ENCODE measurements around the gene CIRBP. TPM values are rescaled to one million over a fixed set of nuclear protein-coding genes. Genes with fewer than 3 reads are reported as not detected.
A peak's percentile ranks its signal among the peaks of the same experiment; 100 is the strongest.

The CIRBP gene
- total and polyA plus RNA-seq, 9 of the 15 experiments (the other 6 are each of a cell fraction or from before 2014, with no cell fraction given), result 20.5 to 327 (median 176) TPM

DNA sequence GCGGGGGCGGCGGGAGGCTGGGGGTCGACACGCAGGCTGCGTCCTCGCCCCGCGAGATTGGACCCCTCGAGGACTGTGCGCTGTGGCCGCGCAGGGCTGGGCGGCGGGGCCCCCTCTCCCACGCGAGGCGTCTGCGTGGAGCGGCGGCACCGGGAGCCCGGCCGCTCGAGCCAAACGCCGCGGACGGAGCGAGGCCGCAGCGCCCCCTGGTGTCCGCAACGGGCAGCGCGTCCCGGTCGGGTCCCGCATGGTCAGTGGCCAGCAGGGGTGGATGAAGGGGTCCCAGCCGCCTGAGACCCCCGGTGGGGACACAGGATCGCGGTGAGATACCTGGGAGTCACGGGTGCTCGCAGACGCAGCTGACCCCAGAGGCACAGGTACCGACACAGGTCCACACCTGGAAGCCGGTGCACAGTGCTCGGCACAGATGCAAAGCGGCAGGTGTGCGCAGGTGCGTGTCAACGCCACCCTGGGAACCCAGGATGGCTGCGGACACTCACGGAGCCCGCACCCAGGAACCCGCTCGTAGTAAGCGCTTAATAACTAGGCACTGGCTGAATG lies 2.1 kb upstream of the CIRBP start (continued):
- TF ChIP-seq RBM25 (IDR thresholded peaks at IDR 0.05; ENCODE audit: low read depth, low read length, severe bottlenecking) (peak; percentile 41), TARDBP (IDR thresholded peaks at IDR 0.05) (peak; percentile 82; the same call in 1 of the 2 replicates), PHB2 (IDR thresholded peaks at IDR 0.05; ENCODE audit: low read depth) (no peak), E2F3 (CRISPR knock-in tag; IDR thresholded peaks at IDR 0.05) (0 out of 2 replicates have a peak, but pooled peaks have one; percentile 33), JUND (IDR thresholded peaks at IDR 0.05; ENCODE audit: borderline replicate concordance, low read depth, low read length) (peak; percentile 28; the same call in 1 of the 2 replicates), JUND (tag; IDR thresholded peaks at IDR 0.05; ENCODE audit: borderline replicate concordance, low read depth, low read length) (no peak; the same call in 2 of the 3 replicates), CXXC5 (CRISPR knock-in tag; IDR thresholded peaks at IDR 0.05) (peak; percentile 85), FOXA1 (IDR thresholded peaks at IDR 0.05; ENCODE audit: borderline replicate concordance) (no peak), SMAD4 (CRISPR knock-in tag; conservative IDR thresholded peaks at IDR 0.05) (peak; percentile 90), MED1 (CRISPR knock-in tag; IDR thresholded peaks at IDR 0.05; ENCODE audit: borderline replicate concordance) (no peak), SREBF1 (IDR thresholded peaks at IDR 0.05; ENCODE audit: borderline replicate concordance, low read depth, low read length) (no peak), TEAD2 (tag; IDR thresholded peaks at IDR 0.05) (no peak), ZFP1 (CRISPR knock-in tag; IDR thresholded peaks at IDR 0.05) (no peak), ZNF431 (CRISPR knock-in tag; IDR thresholded peaks at IDR 0.05) (no peak), KLF13 (tag; IDR thresholded peaks at IDR 0.05; ENCODE audit: borderline replicate concordance, low read depth) (0 out of 2 replicates have a peak, but pooled peaks have one; percentile 29), PHTF2 (CRISPR knock-in tag; IDR thresholded peaks at IDR 0.05) (no peak), HCFC1 (IDR thresholded peaks at IDR 0.05; ENCODE audit: low read depth, low read length) (no peak), NBN (IDR thresholded peaks at IDR 0.05; ENCODE audit: low read depth) (no peak), XRCC5 (IDR thresholded peaks at IDR 0.05; ENCODE audit: low read depth, low read length) (0 out of 2 replicates have a peak, but pooled peaks have one; percentile 62)
- TF ChIP-seq, protein P1, sequence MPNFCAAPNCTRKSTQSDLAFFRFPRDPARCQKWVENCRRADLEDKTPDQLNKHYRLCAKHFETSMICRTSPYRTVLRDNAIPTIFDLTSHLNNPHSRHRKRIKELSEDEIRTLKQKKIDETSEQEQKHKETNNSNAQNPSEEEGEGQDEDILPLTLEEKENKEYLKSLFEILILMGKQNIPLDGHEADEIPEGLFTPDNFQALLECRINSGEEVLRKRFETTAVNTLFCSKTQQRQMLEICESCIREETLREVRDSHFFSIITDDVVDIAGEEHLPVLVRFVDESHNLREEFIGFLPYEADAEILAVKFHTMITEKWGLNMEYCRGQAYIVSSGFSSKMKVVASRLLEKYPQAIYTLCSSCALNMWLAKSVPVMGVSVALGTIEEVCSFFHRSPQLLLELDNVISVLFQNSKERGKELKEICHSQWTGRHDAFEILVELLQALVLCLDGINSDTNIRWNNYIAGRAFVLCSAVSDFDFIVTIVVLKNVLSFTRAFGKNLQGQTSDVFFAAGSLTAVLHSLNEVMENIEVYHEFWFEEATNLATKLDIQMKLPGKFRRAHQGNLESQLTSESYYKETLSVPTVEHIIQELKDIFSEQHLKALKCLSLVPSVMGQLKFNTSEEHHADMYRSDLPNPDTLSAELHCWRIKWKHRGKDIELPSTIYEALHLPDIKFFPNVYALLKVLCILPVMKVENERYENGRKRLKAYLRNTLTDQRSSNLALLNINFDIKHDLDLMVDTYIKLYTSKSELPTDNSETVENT (CRISPR knock-in tag; IDR thresholded peaks at IDR 0.05), result peak; percentile 64
- TF ChIP-seq, protein P2, sequence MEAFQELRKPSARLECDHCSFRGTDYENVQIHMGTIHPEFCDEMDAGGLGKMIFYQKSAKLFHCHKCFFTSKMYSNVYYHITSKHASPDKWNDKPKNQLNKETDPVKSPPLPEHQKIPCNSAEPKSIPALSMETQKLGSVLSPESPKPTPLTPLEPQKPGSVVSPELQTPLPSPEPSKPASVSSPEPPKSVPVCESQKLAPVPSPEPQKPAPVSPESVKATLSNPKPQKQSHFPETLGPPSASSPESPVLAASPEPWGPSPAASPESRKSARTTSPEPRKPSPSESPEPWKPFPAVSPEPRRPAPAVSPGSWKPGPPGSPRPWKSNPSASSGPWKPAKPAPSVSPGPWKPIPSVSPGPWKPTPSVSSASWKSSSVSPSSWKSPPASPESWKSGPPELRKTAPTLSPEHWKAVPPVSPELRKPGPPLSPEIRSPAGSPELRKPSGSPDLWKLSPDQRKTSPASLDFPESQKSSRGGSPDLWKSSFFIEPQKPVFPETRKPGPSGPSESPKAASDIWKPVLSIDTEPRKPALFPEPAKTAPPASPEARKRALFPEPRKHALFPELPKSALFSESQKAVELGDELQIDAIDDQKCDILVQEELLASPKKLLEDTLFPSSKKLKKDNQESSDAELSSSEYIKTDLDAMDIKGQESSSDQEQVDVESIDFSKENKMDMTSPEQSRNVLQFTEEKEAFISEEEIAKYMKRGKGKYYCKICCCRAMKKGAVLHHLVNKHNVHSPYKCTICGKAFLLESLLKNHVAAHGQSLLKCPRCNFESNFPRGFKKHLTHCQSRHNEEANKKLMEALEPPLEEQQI (IDR thresholded peaks at IDR 0.05), result no peak
- TF ChIP-seq, protein P3, sequence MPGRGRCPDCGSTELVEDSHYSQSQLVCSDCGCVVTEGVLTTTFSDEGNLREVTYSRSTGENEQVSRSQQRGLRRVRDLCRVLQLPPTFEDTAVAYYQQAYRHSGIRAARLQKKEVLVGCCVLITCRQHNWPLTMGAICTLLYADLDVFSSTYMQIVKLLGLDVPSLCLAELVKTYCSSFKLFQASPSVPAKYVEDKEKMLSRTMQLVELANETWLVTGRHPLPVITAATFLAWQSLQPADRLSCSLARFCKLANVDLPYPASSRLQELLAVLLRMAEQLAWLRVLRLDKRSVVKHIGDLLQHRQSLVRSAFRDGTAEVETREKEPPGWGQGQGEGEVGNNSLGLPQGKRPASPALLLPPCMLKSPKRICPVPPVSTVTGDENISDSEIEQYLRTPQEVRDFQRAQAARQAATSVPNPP (IDR thresholded peaks at IDR 0.05; ENCODE audit: borderline replicate concordance, insufficient read depth, insufficient read length), result no peak
- TF ChIP-seq, protein P4, sequence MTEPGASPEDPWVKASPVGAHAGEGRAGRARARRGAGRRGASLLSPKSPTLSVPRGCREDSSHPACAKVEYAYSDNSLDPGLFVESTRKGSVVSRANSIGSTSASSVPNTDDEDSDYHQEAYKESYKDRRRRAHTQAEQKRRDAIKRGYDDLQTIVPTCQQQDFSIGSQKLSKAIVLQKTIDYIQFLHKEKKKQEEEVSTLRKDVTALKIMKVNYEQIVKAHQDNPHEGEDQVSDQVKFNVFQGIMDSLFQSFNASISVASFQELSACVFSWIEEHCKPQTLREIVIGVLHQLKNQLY (CRISPR knock-in tag; conservative IDR thresholded peaks at IDR 0.05), result no peak

Data from K562 (cell line).